ENCODE data around the gene RBM38. TPM values are rescaled to one million over a fixed set of nuclear protein-coding genes. Genes with fewer than 3 reads are reported as not detected.

Gene RBM38
- total RNA-seq, 1 donor from 2014 or later = 26.6 TPM

GRCh38 chr20:57384953-57385761, 6.0 kb upstream of the RBM38 start:
- Histone ChIP-seq H3K9ac (no peak overlapping the region), H4K20me1 (ENCODE audit: low read depth) (no peaks in the 10 kb centered on the region), H3K27ac (no peak overlapping the region), H3K4me1 (peaks cover 10% of the 10 kb centered on the region), H3K36me3 (no peaks in the 10 kb centered on the region), H3F3A (ENCODE audit: low read depth) (peaks cover 21% of the 10 kb centered on the region), H3K9me3 (ENCODE audit: low read depth) (no peaks in the 10 kb centered on the region), H3K4me2 (no peak overlapping the region), H3K4me3 (no peak overlapping the region), H2AFZ (replicated peaks) (no peak overlapping the region), H3K79me2 (ENCODE audit: low read depth) (no peaks in the 10 kb centered on the region), H3K27me3 (peaks cover 9% of the 10 kb centered on the region)
- H3K27me3 Mint-ChIP-seq (ENCODE audit: insufficient read depth, low read depth) = peaks cover 4% of the 10 kb centered on the region
- peaks cover 11% of the 10 kb centered on the region for H3K4me1 Mint-ChIP-seq
- no peak overlapping the region for H3K27ac Mint-ChIP-seq
- H3K36me3 Mint-ChIP-seq = no peaks in the 10 kb centered on the region
- no peaks in the 10 kb centered on the region for H3K9me3 Mint-ChIP-seq
- no peak overlapping the region for H3K4me3 Mint-ChIP-seq
- TF ChIP-seq CTCF (IDR thresholded peaks at IDR 0.05) = no peak
- no peak for TF ChIP-seq EZH2 (IDR thresholded peaks at IDR 0.05)
- TF ChIP-seq EZH2phosphoT487 (IDR thresholded peaks at IDR 0.05) = no peak
- no peak for DNase-seq (ENCODE audit: low spot score)

- H3K79me2 ChIP-seq (ENCODE audit: low read depth) = no peaks in the 10 kb centered on the region
- DNase-seq (ENCODE audit: low spot score) = no peak
- no peaks in the 10 kb centered on the region for H4K20me1 ChIP-seq (ENCODE audit: low read depth)
- H3K36me3 ChIP-seq = no peaks in the 10 kb centered on the region
- H3K4me1 Mint-ChIP-seq = peaks cover 17% of the 10 kb centered on the region
- H3K4me3 Mint-ChIP-seq = no peak overlapping the region
- H3K9ac ChIP-seq = no peak overlapping the region
- no peaks in the 10 kb centered on the region for H3K36me3 Mint-ChIP-seq
- peaks cover 18% of the 10 kb centered on the region for H3K4me1 ChIP-seq
- H3K27me3 Mint-ChIP-seq (ENCODE audit: insufficient read depth, low read depth) = peaks cover 2% of the 10 kb centered on the region
- H3F3A ChIP-seq (ENCODE audit: low read depth) = peaks cover 29% of the 10 kb centered on the region
- peaks cover 17% of the 10 kb centered on the region for H3K27me3 ChIP-seq
- no peak for TF ChIP-seq EZH2phosphoT487 (IDR thresholded peaks at IDR 0.05)
- TF ChIP-seq CTCF (IDR thresholded peaks at IDR 0.05) = no peak
- no peak for TF ChIP-seq EZH2 (IDR thresholded peaks at IDR 0.05)
- no peak overlapping the region for H3K27ac Mint-ChIP-seq
- H2AFZ ChIP-seq (replicated peaks) = no peak overlapping the region
- no peak overlapping the region for H3K27ac ChIP-seq
- no peak overlapping the region for H3K4me2 ChIP-seq
- H3K9me3 ChIP-seq (ENCODE audit: low read depth) = no peaks in the 10 kb centered on the region
- H3K4me3 ChIP-seq = no peak overlapping the region
- H3K9me3 Mint-ChIP-seq = no peaks in the 10 kb centered on the region
Observed at GRCh38 chr20:57385940-57386339, 5.3 kb upstream of the RBM38 start.

GRCh38 chr20:57386762-57387161, 4.4 kb upstream of the RBM38 start:
- no peak overlapping the region for H2AFZ ChIP-seq (replicated peaks)
- peaks cover 29% of the 10 kb centered on the region for H3F3A ChIP-seq (ENCODE audit: low read depth)
- Mint-ChIP-seq H3K4me3 (no peak overlapping the region), H3K4me1 (peaks cover 17% of the 10 kb centered on the region), H3K36me3 (no peaks in the 10 kb centered on the region), H3K27me3 (ENCODE audit: insufficient read depth, low read depth) (peaks cover 2% of the 10 kb centered on the region), H3K9me3 (no peaks in the 10 kb centered on the region), H3K27ac (no peak overlapping the region)
- no peak overlapping the region for H3K9ac ChIP-seq
- no peaks in the 10 kb centered on the region for H4K20me1 ChIP-seq (ENCODE audit: low read depth)
- H3K79me2 ChIP-seq (ENCODE audit: low read depth) = peaks cover 4% of the 10 kb centered on the region
- peaks cover 18% of the 10 kb centered on the region for H3K4me1 ChIP-seq
- TF ChIP-seq CTCF (IDR thresholded peaks at IDR 0.05) (no peak), EZH2 (IDR thresholded peaks at IDR 0.05) (no peak), EZH2phosphoT487 (IDR thresholded peaks at IDR 0.05) (no peak)
- DNase-seq (ENCODE audit: low spot score) = no peak
- H3K9me3 ChIP-seq (ENCODE audit: low read depth) = no peaks in the 10 kb centered on the region
- H3K36me3 ChIP-seq = no peaks in the 10 kb centered on the region
- peaks cover 18% of the 10 kb centered on the region for H3K27me3 ChIP-seq
- H3K4me2 ChIP-seq = no peak overlapping the region
- no peak overlapping the region for H3K27ac ChIP-seq
- no peak overlapping the region for H3K4me3 ChIP-seq

Measured in neural progenitor cell (in vitro differentiated cells).